DMS153 treated with DMSO at 0.1 percent for 48 hours (cell line): ENCODE measurements around the gene TPK1.
"Not testable (repeated sequence)": the region's sequence is repeated elsewhere in the genome, so short reads cannot be mapped to it uniquely, and the experiment has no call there.

Source experiments
- DNase-seq: peaks from one replicate; lab custom pipeline; 2025; ENCODE audit not compliant: unreplicated experiment; lab: John Stamatoyannopoulos, UW

Gene TPK1

DNA sequence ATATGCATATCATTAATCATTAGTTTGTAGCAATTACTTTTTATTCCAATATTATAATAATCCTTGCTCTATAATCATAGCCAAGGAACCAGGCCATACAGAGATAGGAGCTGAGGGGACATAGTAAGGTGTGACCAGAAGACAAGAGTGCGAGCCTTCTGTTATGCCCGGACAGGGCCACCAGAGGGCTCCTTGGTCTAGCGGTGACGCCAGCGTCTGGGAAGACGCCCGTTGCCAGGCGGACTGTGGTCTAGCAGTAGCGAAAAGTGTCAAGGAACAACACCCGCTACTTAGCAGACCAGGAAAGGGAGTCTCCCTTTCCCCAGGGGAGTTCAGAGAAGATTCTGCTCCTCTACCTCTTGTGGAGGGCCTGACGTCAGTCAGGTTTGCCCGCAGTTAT is 109.0 kb downstream of the TPK1 start:
- DNase-seq: not testable (repeated sequence)

DNA sequence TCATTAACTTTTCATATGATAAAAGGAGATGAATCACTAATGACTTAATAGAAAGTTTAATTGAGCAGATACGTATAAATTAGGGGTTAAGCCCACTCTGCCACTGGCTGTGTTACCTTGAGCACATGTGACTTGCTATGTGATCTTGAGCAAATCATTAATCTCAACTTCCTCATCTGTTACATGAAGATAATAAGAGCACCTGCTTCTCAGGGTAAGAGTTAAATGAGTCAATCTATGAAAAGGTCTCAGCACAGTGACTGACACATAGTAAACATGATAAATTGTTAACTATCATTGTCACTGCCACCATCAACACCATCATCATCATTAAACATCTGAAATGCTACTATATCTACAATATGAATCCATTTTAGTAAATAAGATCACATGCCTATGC is 110.8 kb downstream of the TPK1 start:
- DNase-seq: no peak

DNA sequence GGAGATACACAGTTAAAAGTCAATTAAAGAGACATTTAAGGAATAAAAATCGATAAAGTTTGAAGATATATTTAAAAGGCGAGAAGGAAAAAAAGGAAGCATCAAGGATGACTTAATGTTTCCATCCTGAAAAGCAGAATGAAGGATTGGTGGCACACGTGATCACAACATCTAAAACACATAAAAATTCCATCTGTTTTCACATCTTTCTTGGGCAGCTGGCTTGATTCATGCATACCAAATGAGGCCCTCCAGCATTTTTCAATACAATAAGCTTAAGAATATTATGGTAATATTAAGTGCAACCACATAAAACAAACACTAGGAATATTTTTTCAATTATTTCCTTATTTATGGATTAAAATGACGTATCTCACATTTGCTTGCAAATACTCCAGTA is 112.6 kb downstream of the TPK1 start:
- DNase-seq: no peak

DNA sequence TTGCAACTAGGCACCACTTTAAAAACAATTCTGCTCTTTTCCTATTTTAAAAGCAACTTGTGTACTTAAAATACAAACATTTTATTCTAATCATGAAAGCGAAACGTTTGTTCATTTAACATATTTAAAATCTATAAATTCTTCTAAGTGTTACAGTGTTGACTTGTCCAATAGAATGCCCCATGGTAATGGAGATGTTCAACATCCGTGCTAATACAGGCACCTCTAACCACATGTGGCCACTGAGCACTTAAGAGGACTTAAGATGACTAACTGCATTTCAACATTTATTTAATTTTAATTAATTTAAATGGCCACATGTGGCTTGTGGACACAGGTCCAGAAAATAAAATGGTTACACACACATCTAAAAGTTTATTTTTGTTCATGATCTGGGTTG is 115.1 kb downstream of the TPK1 start:
- DNase-seq: no peak

DNA sequence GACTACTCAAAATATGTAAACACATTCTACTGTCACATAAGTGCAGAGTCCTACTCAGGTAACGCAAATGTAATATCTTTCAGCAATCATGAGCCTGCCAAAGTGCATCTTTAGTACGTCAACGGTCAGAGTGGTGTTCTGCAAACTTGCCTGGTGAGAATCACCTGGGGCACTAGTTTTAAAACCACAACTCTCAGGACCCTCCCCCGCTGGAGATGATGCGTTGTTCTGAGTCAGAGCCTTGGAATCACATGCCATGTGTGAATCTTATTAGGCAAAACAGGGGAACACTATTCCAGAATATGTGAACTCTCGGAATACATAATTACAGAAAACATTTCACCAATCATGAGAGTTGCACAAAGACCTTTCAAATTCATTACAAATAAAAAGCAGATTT is 115.7 kb downstream of the TPK1 start:
- DNase-seq: no peak

DNA sequence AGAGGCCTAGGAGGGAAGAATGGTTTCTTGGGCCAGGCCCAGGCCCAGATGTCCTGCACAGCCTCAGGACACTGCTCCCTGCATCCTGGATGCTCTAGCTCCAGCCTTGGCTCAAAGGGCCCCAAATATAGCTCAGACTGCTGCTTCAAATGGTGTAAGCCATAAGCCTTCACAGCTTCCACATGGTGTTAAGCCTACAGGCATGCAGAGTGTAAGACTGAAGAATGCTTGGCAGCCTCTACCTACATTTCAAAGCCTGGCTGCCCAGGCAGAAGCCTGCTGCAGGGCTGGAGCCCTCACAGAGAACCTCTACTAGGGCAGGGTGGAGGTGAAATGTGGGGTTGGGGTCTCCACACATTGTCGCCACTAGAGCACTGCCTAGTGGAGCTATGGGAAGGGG is 118.1 kb downstream of the TPK1 start:
- DNase-seq: no peak

DNA sequence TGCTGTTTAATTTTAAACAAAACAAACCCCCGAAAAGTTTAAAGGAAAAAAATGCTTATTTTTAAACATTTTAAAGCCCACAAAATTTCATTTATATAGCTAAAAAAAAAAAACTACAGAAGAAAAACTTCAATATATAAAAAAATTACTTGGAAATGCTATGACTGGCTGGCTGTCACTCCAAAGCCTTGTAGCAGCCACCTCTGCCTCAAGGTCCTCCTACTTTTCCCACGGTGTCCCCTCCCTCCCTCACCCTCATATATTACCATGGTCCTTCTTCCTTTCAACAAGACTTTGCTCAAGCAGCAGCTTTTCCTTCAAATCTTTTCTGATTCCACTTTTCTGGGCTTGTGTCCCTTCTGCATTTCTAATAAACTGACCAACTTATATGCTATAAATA is 122.0 kb downstream of the TPK1 start:
- no peak for DNase-seq

DNA sequence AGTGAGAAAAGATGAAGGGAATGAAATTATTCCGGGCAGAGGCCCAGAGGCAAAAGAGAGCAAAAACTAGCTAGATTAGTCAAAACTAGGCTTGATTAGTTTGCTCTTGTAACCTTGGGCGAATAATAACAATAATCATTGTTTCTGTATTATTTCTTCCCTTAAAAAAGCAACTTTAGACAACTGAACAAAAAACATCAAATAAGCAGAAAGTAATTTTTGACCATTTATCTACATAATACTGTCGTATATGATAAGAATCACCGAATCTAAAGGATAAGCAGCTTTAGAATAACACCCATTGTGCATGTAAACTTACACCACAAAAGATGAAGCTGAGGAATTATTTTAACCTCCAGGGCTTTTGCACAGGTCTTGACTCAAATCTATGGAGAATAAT is 125.1 kb downstream of the TPK1 start:
- no peak for DNase-seq

DNA sequence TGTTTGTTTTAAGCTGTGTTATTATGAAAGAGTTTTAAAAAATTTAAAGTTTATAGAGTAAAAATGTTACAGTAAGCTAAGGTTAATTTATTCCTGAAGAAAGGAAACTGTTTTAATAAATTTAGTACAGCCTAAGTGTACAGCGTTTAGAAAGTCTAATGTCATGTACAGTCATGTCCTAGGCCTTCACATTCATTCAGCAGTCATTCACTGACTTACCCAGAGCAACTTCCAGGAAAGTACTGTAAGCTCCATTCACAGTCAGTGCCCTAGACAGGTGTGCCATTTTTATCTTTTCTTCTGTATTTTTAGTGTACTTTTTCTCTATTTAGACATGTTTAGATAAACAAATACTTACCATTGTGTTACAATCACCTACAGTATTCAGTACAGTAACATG is 126.8 kb downstream of the TPK1 start:
- no peak for DNase-seq

DNA sequence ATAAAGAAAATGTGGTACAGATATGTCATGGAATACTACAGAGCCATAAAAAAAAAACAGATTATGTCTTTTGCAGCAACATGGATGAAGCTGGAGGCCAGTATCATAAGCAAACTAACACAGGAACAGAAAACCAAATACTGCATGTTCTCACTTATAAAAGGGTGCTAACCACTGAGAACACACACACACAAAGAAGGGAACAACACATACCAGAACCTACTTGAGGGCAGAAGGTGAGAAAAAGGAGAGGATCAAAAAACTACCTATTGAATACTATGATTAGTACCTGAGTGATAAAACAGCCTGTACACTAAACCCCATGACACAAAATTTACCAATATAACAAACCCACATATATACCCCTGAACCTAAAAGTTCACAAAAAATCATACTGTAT is 144.6 kb downstream of the TPK1 start:
- no peak for DNase-seq

DNA sequence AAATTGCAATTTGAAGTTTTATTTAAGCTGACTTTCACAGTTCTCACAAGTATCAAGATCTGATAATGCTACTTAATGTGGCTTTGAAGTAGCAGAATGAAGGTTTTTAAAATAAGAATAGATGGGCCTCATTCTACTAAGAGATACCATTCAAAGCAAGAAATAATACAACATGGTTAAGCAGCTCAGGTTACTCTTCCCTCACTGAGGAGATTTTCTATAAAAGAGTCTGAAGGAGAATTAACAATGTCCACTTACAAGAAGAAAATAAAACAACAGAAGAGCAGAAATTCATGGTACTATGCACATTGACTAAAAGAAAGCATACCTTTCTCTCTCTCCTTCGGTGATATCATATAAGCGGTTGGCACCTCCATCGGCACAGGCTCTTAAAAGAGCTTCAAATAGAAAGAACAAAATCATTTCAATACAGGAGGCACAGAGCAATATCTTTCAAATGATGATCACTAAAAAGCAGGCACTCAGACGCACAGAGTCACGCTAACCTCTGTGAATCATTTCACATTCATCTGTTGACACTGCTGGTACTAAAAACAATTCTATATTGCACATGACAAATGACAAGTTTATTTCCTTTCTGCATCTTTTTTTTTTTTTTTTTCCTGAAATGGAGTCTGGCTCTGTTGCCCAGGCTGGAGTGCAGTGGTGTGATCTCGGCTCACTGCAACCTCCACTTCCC is 153.1 kb downstream of the TPK1 start:
- no peak for DNase-seq

DNA sequence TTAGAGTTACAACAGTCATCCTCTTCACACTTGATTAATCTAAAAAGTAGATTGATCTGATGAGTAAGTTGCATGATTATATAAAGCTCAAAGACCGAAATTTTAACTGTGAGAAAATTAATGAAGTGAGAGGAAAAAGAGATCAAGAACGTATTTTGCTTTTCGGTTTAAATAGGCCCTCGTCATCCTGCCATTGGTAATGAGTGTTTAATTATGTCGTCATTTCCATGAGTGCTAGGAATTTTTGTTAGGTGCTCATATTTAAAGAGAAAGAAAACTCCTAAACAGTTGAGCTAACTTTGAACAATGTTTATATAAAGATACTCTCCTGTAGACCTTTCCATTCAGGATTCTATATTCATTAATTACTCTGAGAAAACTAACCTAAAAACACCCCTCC is 159.4 kb downstream of the TPK1 start:
- no peak for DNase-seq

DNA sequence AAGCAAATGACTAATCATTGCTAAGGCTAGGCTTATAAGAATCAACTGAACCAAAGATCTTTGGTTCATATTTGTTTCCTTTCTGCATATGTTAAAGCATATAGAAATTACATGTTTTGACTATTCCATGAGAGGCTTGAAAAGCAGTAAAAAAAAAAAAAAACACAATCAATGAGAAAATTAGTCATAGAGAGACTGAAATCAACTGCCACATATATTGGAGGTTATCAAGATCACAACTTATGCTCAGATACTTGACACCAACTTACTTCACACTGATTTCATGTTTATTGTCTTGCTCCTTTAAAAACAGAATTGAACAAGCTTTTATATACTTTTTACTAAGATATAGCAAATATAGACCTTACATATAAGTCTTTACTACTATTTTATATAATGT is 161.3 kb downstream of the TPK1 start:
- no peak for DNase-seq

DNA sequence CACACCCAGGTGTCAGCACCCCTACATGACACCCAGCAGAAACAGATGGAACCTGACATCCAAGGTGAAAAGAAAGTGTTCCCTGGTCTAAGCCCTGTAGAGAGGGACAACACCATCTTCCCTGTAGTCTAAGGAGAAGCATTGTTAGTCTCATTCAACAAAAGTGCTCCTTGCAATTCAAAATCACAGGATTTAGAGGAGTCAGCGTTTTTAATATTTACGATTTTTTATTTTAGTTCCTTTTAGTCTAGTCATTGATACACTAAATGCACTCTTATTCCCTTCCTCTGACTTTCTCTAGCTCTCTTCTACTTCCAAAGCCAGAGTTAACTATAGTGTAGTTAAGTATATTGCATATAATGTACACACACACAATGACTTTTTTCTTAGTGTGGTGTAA is 163.0 kb downstream of the TPK1 start:
- no peak for DNase-seq

DNA sequence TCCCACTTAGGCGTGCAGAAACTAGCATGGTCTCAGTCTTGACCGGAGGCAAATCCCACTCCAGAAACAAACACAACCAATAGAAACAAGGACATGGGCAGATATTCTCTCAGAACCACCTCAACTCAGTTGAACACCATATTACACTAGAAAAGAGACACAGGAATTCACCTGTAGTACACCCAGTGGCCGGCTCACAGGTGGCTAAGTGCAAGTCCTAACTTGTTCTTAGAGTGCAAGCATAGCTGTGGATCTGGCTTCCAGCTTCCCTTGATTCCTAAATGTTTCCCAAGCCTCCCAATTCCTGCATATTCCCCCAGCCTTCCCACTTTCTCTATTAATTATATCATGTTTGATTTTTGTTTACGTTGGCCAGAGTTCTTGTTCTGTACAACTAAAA is 164.4 kb downstream of the TPK1 start:
- no peak for DNase-seq

DNA sequence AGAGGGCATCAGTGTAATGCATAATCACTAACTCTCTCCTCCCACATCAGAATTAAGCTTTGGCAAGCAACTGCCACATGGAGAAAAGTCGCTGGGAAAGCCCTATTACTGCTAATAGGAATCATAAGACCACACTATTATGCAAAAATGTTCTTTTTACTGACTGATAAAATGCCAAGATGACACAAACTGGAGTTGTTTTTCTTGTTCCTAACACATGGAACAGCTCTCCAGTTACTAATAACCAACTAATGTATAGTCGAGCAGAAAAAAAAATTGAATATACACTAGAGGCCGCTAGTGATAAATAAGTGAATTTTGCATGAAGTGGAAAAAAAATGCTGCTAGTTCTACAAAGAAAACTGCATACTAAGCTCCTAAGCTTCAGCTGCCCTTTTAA is 165.6 kb downstream of the TPK1 start:
- DNase-seq: no peak

DNA sequence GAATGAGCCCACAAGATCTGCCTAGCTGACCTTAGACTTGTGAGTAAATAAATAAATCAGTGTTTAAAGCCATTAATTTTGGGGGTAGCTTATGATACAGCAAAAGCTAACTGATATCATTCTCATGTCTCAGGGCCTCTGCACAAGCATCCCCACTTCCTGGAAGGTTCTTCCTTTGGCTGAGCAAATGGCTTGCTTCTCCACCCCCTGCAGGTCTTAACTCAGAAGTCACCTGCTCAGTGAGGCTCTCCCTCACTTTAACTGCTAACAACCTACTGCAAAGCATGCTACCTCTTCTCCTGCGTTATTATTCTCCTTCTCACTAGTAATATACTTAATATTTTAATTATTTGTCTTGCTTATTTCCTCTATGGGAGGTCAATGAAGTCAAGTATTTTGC is 167.3 kb downstream of the TPK1 start:
- DNase-seq: no peak

DNA sequence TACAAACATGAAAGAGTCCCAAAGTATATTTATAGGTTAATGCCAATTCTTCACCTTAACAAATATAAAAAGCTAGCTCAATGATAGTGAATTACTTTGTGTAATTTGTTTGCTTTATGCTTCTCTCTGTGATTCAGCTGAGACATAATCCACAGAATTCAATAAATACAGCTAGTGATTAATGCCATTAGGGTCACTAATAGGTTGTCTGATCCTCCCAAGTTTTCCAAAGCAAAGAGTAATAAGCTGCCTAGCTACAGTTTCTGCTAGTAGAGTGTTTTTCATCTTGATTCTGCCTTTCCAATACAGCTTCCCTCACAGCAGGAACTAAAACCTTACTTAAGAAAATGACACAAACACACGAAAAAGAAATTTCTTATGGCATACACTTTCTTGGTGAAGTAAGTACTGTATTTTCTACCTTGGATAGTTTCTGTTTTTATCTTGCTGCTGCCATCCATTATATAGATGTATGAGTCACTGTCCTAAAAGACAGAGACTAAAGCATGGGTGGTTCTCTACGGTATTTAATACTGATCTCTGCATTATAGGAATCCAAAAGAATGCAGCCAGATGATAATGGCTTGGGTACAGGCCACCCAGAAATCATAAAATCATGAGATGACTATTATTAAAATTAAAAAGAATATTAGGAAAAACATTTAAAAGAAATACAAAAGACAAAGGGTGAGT is 170.0 kb downstream of the TPK1 start:
- DNase-seq: no peak

DNA sequence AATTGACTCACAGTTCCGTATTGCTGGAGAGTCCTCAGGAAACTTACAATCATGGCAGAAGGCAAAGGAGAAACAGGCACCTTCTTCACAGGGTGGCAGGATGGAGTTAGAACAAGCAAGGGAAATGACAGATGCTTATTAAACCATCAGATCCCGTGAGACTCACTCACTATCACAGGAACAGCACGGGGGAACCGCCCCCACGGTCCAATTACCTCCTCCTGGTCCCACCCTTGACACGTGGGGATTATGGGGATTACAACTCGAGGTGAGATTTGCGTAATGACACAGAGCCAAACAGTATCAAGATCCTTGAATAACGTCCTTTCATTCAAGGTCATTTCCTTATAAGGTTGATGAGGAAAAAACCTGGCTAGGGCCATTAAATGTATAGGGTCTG is 176.6 kb downstream of the TPK1 start:
- no peak for DNase-seq

DNA sequence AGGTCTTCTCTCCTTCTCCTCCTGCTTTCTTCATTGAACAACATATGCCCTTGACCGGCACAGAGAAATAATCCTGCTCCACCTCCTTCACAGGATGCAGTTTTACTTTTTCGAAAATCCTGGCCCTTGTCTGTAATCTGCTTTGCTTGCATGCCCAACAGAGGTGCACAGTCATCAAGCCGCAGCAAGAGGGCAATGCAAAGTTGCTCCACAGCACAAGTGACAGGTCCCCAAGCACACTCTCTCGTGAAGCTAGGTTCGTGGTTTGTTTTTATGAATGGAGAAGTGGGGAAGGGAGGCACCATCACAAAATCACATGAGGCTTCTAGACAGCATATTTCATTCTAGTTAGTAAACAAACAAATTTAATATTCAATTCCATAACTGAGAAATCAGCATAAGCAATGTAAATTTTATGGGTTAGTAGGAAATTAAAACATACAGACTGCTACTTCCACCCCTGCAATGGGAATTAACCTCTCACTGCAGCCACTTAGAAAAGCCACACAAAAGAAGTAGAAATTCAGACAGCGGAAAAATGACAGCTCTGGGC is 178.8 kb downstream of the TPK1 start:
- DNase-seq: no peak

DNA sequence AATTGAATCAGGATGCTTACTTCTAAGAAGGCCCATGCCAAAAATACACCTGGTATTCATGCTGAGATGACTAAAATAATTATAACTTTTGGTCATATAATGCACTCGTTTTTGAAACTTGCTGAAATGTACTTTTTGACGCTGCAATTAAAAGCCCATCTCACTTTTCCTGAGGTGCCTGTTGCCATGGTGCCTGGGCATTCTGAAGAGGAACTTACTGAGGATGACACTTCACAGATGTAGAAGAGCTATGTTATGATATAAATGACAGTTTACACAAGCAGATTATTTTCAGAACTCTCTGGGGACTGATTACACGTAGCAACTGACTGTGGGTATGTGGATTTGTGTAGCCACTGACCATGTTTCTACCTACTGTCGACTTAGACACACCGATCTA is 182.4 kb downstream of the TPK1 start:
- DNase-seq: no peak

DNA sequence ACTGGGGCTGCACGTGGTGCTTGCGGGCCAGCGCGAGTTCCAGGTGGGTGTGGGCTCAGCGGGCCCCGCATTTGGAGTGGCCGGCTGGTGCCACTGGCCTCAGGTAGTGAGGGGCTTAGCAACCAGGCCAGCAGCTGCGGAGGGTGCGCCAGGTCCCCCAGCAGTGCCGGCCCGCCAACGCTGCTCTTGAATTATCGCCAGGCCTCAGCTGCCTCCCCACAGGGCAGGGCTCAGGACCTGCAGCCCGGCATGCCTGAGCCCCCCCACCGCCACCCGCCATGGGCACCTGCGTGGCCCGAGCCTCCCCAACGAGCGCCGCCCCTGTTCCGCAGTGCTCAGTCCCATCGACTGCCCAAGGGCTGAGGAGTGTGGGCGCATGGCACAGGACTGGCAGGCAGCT is 185.4 kb downstream of the TPK1 start:
- no peak for DNase-seq

DNA sequence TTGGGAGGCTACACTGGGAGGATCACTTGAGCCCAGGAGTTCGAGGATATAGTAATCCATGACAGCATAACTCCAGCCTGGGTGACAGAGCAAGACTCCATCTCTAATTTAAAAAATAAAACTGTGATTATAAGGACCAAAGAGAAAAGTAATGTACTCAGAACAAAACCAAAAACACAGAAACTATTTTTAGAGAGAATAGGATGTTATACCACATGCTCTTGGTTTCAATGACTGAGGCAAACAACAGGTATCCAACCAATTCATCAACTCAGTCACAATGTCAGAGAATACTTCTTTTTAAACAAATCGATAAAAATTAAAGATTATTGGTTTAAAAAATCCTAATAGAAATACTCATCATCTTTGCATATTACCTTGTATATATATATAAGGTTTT is 186.7 kb downstream of the TPK1 start:
- DNase-seq: no peak
